Right ventricle myocardium superior (tissue), 1 donor: ENCODE results near the gene OPHN1. TPM values are rescaled to one million over a fixed set of nuclear protein-coding genes. Genes with fewer than 3 reads are reported as not detected.
A peak's percentile ranks its signal among the peaks of the same experiment; 100 is the strongest.
"Not testable (repeated sequence)": the region's sequence is repeated elsewhere in the genome, so short reads cannot be mapped to it uniquely, and the experiment has no call there.

ENCODE experiments used
- ATAC-seq: fragments of 200-7000 bp; cut with Tn5 transposase; one replicate; pipeline ENCODE4 v1.9.1; 2020; ENCODE audit warnings: mild to moderate bottlenecking; ENCODE audit not compliant: poor library complexity
- DNase-seq: peaks from one replicate; pipeline ENCODE4 v3.0.0-alpha.2; 2020
- intact Hi-C: fragments of 100-400 bp; cut with DNase I; formaldehyde crosslinking; loops from one replicate; pipeline ENCODE4 v1.11.2; 2022
- total RNA-seq: library from RNA; stranded (reverse); fragmentation: NEBNext Ultra II Directional; extraction: Animal tissue kit (Norgen Biotek cat#: 25700); gene quantifications from one replicate; pipeline ENCODE4 v1.2.1, GENCODE V29; 2021
- donor health status: DM: no; HTN: yes; CAD: no; lungs with severe emphysema.

OPHN1 gene
- total RNA-seq, 1 donor from 2014 or later = 4.3 TPM

DNA sequence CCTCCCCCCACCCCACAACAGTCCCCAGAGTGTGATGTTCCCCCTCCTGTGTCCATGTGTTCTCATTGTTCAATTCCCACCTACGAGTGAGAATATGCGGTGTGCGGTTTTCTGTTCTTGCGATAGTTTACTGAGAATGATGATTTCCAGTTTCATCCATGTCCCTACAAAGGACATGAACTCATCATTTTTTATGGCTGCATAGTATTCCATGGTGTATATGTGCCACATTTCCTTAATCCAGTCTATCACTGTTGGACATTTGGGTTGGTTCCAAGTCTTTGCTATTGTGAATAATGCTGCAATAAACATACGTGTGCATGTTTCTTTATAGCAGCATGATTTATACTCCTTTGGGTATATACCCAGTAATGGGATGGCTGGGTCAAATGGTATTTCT, 55.7 kb downstream of the OPHN1 start:
- DNase-seq, intact Hi-C loops, ATAC-seq: not testable (repeated sequence)

DNA sequence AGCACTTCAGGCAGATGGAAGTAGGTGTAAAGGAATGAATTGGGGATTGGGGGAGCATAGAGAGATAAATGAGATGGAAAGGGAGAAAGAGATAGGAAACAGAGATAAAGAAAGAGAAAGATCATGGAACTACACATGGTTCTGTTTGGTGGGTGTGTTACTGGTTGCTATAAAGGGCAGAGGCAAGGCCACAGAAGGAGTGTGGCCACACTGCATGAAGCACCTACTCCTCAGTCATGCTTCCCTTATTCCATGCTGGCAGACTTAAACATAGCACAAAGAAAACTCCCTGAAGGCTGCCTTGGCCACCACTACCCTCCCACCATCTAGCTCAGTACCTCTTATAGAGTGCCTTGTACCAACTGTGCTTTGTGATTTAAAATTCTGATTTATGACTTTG, 56.9 kb downstream of the OPHN1 start:
- DNase-seq (no peak), ATAC-seq (no peak)
- intact Hi-C loops = no loop called here

DNA sequence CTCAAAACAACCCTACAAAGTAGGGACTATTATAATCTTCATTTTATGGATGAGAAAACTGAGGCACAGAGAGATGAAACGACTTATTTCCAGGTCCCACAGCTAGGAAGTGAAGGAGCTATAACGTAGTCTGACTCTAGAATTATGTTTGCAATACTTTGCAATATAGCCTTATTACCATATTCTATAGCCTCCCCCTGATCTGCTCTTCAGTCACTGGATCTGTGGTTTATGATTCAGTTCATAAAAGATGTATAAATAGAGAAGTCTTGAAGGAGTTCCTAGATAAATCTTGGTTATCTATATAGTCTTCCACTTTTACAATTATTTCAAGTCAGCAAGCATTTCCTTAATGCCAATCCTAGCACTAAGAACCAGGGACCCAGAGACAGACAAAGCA, 57.5 kb downstream of the OPHN1 start:
- intact Hi-C loops = no loop called here
- DNase-seq (no peak), ATAC-seq (no peak)

DNA sequence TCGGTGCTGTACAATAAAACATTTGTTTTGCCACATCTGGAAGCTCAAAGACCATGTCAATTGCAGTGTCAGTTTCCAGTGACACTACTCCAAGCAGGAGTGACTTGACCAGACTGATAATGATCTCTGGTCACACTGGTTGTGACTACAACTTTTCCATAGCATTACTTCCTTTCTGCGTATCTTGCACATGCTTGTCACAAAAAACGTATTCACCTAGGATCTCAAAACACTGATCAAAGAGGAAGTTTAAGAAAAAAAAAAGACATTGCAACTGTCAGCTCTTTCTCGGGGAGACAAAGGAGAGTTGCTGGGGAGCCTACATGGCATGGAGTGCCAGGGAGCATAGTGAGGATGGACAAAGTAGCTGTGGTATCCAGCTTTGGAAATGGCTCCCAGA, 60.6 kb downstream of the OPHN1 start:
- intact Hi-C loops = no loop called here
- DNase-seq (no peak), ATAC-seq (no peak)

DNA sequence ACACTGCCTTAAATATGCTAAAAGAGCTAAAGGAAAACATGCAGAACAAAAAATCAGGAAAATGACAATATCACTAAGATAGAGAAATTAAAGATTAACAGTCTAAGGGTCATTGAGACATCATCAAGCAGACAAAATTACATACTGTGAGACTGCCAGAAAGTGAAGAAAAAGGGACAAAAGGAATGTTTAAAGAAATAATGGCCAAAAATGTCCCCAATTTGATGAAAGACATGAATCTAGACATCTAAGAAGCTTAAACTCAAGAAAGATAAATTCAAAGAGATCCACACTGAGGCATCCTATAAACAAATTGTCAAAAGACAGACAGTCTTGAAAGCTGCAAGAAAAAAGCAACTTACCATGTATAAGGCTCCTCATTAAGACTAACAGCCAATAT, 63.7 kb downstream of the OPHN1 start:
- ATAC-seq = no peak
- no peak for DNase-seq
- intact Hi-C loops = no loop called here

DNA sequence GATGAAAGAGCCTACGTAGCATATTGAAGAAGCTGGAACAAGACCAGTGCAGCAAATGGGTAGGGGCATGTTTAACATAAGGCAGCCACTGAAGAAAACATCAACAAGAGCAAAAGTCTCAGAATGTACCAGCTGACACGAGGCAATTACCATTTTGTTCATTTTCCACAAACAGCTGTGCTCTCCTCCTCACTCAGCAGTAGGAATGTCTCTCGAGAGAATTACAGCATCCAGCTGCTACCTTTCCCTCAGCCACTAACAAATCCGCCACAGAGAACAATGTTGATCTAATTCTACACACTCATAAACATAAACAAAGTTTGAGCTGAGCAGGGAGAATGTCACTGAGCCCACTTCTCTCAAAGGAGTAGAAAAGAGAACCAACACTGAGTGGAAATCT, 68.0 kb downstream of the OPHN1 start:
- intact Hi-C loops = no loop called here
- ATAC-seq (peak; percentile 46), DNase-seq (no peak)

DNA sequence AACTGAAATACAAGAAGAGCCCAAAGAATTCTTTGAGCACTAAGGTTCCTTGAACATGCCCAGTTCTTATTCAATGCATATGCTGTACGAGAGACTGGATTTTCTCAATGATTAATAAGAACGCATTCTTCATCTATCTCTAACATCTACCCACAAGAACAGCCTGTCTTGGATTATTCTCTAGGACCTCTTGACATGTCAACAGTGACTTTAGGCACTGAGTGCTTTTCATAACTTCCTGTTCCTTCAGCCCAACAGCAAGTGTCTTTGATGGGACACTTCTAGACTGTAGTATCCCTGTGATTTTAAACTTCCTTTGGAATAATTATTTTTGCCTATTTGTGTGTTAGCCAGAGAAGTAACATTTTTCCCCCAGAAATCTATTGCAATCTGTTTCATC, 69.3 kb downstream of the OPHN1 start:
- intact Hi-C loops = no loop called here
- DNase-seq (no peak), ATAC-seq (no peak)

DNA sequence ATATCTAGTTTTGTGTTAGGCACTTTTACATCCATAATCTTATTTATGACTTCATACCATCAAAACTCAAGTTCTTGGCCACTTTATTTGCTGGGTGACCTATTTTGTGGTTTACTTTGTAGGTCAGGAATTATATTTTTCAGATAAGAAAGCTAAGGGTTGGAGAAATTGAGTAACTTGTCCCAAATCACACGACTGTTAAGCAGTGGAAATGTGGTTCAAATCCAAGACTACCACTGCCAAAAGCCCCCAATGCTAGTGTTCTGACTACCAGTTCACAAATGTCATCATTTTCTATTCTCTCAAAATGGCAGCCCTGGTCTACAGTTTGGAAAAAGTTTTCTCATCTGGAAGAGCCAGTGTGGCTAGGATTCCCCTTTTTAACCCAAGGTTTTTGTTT, 74.6 kb downstream of the OPHN1 start:
- intact Hi-C loops = no loop called here
- DNase-seq (no peak), ATAC-seq (peak; percentile 51)

DNA sequence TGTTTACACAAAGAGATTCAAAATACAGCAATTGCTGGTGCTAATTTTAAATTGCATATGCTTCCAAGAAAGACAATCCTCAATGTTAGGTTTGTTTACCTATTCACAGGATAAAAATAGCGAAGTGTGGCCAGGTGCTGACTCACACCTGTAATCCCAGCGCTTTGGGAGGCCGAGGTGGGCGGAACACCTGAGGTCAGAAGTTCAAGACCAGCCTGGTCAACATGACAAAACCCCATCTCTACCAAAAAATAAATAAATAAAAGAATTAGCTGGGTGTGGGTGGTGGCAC, 77.7 kb downstream of the OPHN1 start:
- intact Hi-C loops = no loop called here
- DNase-seq (no peak), ATAC-seq (no peak)

DNA sequence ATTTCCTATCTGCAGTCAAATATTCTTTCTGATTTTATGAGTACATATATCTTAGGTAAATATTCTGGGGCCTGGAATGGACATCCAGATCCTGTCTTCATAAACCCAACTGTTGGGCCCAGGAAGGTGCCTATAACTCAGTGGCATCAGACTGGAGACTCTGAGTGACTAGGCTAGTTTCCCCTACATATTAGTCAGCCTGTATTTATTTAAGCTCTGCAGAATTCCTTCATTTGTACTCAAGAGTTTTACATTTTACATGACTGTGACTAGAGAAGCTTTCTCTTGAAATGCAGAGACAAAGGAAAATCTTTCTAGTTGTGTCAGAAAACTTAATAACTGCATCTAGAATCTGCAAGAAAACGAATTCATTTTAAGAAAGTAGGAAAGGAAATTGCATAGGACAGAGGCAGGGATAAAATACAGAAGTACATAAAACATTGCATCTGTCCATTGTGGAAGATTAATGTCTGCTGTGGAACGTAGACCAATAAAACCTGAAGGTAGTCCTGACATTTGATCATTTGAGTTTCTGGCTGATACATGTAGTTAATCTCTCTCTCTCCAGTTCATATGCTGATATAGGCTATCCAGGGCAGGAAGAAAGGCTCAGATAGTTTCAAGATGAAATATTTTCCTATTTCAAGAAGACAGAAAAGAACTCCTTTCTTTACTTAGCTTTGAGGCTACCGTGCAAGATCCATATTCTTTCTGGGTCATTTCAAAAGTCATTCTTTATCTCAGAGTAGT, 78.2 kb downstream of the OPHN1 start:
- DNase-seq = no peak
- intact Hi-C loops = no loop called here
- no peak for ATAC-seq

DNA sequence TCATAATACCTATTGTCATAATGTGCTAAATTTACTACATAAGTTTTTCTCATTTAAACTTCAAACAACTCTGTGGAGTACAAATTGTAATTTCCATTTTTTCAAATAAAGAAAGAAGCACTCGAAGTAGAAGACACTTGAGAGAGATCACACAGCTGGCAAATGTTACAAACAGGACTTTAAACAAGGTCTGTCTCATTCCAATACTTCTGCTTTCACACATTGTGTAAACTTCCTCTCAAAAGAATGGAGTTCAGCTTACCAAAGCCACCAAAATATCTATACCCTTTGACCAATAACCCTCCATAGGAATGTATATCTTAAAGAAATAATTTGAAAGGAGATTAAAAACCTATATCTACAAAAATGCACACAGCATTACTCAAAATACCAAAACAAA, 88.3 kb downstream of the OPHN1 start:
- intact Hi-C loops = no loop called here
- DNase-seq = no peak
- ATAC-seq = no peak

DNA sequence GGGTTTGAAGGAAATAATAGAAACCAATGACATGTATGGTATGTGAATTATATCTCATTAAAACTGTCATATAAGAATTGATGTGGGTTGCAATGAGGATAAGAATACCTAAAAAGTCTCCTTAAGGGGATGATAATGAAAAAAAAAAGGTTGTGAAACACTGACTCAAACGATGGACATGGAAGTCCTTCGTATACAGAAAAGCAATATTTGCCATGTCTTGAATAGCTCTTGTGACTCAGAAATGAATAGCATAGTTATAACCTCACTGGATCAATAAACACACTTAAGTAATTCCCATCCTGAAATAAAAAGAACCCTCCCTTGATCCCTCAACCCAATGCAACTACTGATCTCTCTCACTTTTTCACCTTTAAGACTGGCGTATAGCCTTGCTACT, 89.7 kb downstream of the OPHN1 start:
- DNase-seq (no peak), ATAC-seq (no peak)
- intact Hi-C loops = no loop called here

DNA sequence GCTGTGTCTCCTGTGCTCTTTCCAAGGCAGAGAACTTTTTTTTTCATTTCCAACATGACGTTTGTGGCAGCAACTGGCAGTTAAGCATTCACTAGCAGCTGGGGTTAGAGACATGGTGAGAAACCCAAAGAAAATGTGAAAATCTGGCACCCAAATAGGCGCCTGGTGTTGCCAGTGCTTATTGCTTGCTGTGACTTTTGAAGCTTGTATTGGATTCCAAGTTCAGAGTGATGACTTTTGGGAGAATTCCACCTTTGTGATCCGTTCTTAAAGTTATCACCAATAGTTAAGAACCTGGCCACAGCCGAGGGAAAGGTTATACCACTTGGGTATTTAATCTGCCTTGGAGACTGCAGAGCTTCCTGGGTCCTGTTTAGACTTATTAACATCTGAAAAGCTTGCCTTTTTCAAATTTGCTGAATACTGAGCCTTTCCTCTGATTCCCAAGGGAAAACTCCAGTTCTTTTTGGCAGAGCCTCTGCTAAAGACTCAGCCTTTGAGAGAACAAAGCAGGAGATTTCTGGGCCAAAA, 101.0 kb downstream of the OPHN1 start:
- no peak for DNase-seq
- intact Hi-C loops = no loop called here
- ATAC-seq = peak; percentile 67

DNA sequence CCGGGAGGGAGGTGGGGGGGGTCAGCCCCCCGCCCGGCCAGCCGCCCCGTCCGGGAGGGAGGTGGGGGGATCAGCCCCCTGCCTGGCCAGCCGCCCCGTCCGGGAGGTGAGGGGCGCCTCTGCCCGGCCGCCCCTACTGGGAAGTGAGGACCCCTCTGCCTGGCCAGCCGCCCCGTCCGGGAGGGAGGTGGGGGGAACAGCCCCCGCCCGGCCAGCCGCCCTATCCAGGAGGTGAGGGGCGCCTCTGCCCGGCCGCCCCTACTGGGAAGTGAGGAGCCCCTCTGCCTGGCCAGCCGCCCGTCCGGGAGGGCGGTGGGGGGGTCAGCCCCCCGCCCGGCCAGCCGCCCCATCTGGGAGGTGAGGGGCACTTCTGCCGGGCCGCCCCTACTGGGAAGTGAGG, 106.5 kb downstream of the OPHN1 start:
- intact Hi-C loops, ATAC-seq, DNase-seq: not testable (repeated sequence)

DNA sequence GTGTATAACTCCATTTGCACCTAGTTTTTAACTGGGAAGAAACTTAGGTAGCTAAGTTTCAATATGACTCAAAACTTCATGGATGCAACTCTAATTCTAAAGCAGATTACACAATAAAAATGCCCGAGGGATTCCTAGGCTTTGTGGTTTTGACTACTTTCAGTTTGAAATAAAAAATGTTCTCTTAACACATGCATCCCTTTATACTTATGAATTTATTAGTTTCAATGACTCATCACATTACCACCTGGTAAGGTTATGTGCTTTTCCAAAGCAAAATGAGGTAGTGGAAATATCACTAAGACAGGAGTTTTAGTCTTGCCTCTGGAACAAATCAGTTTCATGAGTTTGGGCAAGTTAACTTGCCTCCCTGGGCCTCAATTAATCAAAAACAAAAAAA, 125.5 kb downstream of the OPHN1 start:
- DNase-seq = no peak
- intact Hi-C loops = no loop called here
- ATAC-seq = no peak

DNA sequence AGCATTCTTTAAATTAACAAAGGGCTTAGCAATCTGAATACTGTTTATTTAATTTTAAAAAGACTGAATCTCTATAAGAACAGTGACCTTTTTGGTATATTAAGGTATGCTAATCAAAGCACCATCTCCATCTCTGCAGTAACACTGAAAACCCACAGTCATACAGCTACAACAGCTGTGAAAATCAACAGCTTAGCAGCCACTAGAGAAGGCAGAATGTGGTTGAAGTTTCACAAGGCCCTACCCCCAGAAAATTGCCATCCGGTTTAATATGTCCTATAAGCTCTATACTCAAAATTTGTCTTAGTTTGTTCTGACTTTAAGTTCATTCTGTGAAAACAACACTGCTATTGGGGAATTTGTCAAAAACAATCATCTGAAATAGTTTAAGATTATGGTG, 128.7 kb downstream of the OPHN1 start:
- intact Hi-C loops = no loop called here
- ATAC-seq = no peak
- DNase-seq = no peak

DNA sequence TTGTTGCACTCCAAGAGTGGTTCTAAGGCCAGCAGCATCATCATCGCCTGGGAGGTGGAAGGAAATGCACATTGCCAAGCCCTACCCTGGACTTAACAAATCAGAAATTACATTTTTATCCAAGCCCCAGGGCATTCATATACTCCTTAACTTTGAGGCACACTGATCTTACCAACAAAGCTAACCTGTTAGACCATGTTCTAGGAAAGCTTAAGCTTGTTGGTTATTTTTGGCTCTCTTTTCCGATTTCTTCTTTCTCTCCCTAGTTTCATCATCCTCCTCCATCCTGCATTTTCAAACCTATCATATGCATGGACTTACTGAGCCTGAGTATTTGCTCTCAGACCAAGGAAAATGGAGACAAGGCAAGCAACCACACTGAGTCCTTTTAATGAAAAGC, 133.4 kb downstream of the OPHN1 start:
- intact Hi-C loops = no loop called here
- ATAC-seq = no peak
- no peak for DNase-seq

DNA sequence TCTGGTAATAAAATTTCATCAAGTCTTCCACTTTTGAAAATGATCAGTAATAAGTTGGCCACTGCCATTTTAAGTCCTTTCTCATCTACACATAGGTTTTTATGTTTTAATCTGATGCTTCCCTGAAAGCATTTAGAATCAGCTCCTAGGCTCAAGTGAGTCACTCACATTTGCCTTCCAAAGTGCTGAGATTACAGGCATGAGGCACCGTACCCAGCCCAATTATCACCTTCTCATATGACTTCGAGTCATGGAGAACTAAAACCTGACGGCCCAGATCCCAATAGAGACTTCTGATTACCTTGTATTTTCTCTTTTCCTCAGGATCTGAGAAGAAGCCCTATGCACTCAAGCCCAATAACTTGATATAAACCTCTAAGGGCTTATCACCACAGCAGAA, 140.8 kb downstream of the OPHN1 start:
- intact Hi-C loops = no loop called here
- ATAC-seq (no peak), DNase-seq (no peak)

DNA sequence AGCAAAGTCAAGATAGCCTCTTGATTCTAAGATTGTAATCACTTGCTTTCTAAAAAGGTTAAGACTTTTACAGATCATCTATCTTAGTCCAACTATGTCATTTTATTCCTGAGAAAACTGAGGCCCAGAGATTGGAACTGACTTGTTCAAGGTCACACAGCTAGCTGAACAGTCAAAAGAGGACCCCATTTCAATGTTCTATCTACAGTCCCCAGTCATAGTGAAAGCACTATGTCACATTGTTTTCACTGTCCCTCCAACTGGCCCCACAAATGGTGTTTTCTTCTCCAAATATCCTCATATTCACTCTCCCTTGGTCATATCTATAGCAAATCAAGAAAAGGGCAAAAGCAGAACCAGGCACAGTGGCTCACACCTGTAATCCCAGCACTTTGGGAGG, 145.2 kb downstream of the OPHN1 start:
- intact Hi-C loops = no loop called here
- DNase-seq = no peak
- ATAC-seq = no peak

DNA sequence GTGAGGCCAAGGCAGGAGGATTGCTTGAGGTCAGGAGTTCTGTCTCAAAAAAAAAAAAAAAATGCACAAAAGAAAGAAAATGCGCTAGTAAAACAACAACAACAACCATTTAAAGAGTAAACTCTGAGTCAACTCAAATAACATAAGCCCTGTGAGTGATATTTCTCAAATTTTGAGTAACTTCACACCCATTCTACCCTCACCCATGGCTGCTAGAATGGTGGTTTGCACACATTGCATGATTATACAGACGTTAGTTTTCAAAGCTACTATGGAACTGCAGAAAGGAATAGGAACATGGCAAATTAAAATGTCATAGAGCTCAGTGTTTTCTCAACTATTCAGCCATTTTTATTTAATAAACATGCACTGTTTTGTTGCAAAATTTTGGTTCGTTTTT, 145.9 kb downstream of the OPHN1 start:
- DNase-seq (no peak), ATAC-seq (no peak)
- intact Hi-C loops = no loop called here

DNA sequence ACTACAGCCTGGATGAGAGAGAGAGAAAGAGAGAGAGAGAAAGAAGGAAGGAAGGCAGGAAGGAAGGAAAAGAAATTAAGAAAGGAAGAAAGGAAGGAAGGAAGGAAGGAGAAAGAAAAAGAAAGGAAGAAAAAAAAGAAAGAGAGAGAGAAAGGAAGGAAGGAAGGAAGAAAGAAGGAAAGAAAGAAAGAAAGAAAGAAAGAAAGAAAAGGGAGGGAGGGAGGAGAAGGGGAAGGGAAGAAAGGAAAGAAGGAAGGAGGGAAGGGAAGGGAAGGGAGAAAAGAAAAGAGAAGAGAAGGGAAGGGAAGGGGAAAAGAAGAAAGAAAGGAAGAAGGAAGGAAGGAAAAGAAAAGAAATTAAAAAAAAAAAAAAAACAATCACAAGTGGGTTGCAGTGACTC, 146.3 kb downstream of the OPHN1 start:
- intact Hi-C loops = no loop called here
- DNase-seq = no peak
- no peak for ATAC-seq
